Measurements from ENCODE around the gene ITPKB.
A peak's percentile ranks its signal among the peaks of the same experiment; 100 is the strongest.
"Not testable (repeated sequence)": the region's sequence is repeated elsewhere in the genome, so short reads cannot be mapped to it uniquely, and the experiment has no call there.

ITPKB gene

DNA sequence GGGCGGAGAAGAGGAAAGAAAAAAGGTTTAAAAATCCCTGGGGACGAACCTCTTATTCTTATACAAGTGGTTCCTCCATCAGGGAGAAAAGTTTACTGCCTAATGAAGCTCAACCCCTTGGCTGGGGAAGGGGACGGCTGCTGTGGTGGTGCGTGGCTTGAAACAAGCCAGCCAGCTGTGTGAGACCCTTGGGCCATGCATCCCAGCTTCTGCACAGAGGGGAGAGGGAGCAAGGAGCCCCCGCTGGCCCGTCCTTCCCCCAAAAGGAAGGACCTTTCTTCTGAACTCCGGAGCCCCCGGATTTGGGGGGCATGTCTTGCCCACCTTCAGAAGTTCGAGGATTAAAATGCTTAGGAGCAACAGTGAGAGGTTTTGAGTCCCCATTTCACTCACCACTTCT lies 123.2 kb downstream of the ITPKB start:
- no peak for DNase-seq

DNA sequence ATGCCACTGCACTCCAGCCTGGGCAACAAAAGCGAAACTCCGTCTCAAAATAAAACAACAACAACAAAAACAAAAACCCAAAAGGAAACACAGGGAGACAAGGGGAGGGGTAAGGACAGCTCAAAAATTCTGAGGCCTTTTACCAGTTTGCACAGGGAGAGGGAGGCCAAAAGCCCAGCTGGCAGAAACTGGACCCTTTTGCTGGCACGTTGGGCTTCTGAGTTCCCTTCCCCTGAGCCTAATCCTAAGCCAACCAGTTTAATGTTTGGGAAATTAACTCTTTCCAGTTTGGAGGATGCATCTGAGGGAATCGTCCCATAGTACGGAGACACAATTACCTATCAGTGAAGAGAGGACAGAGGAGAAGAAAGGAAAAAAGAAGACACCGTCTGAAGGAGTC lies 127.1 kb downstream of the ITPKB start:
- DNase-seq: not testable (repeated sequence)

DNA sequence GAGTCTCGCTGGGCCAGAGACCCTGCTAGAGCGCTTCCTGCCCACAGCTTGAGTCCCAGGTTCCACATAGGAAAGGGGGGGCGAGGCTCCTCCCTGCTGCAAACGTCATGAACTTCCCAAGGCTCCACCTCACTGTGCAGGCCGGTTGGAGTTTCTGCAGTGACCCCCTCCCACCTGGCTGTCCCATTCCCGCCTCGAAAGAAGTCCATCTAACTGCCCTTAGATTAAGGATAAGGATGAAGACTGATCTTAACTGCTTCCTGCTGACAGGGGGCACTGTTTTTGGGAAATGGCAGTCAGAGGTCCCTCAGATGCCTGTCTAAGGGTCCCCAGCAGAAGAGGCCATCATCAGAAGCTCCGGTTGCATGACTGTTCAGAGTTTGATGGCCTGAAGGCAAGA lies 127.8 kb downstream of the ITPKB start:
- DNase-seq: no peak

DNA sequence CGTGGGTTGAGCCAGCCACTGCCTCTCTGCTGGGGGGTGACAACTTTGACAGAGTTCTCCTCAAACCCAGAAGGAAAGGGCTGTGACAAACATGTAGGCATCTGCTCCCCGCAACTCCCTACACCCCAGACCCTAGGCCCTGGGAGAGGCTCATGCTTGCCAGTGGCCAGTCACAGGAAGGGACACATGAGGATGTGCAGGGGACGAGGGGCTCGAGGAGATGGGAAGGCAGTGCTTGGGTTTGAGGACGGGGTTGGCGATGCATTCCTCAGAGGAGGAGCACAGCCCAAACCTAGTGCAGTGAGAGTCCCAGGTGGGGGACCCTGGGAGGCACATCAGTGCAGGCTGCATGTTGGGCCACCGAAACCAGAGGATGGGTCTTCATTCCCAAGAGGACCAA lies 128.4 kb downstream of the ITPKB start:
- no peak for DNase-seq

DNA sequence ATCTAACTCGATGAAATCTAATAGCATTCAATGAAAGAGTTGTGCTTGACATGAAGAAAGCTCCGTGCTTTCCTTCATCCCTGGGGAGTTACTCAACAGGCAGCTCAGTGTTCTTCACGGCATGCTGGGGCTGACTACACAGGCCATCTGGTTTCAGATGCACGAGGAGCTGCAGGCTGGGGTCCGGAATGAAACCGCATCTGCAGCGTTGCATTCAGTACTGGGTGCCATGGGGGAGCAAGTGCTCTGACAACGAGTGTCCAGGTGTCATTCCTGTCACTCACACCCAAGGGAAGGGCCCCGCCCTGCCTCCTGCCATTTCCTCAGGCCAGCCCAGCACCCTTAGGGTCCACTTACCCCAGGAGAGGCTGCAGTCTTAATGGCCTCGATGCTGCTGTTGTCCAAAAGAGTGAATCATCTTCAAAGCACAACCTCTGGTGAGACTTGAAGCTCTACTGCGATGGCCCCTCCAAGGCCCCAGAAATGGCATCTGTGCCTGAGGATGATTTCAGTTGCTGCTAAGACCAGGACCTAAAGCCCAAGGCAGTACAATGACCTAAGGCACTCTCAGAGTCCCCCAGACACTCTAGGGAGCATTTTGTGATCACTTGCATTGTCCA lies 129.1 kb downstream of the ITPKB start:
- DNase-seq: no peak

DNA sequence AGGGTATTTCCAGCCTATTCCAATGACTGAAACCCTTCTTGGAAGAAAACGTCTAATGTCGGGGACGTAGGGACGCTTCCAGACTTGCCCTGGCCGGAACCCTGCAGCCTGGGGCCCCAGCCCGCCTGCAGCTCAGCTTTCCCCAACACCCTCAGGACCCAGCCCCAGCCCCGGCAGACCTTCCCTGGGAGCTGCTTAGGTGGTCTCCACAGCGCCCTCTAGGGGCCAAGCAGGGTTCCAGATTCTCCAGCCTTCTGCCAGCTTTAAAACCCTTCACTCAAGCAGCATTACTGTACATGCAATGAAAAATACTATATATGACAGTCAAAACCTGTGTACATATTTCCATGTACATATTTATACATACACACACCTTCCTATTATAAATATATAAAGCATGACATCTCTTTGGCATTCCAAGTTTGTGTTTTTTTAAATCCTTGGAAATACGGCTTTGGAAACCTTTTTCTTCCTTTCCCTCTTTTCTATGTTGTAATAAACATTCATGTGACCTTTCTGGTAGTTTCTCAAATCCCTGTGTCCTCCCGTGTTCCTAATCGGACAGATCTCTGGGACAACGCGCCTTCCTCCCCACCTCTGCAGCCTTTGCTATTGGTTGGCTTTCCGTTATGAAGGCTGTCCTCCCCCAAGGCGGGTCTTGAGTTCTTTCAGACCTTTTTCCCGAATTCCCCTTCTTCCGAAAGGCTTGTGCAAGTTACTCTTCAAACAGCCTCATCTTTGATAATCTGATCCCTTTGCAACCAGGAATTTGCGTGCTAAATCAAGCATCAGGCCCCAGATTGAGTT lies 130.2 kb downstream of the ITPKB start:
- peak; percentile 4 for DNase-seq

DNA sequence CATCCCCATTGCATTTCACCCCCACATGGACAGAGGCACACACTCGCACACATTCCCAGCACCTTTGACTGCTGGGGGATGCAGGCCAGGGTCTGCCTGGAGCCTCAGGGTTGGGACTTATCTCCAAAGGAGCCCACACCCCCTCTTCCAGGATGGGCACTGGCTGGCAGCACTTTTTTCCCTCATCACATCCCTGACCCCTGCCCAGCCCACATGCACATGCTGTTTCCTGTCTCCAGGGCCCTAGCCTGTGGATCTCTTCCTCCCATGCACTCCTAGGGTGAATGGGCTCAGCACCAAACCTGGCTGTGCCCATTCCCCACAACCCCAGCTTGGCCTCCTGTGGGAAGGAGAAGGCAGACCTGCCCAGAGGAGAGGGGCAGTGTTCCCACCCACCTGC lies 131.3 kb downstream of the ITPKB start:
- DNase-seq: no peak

DNA sequence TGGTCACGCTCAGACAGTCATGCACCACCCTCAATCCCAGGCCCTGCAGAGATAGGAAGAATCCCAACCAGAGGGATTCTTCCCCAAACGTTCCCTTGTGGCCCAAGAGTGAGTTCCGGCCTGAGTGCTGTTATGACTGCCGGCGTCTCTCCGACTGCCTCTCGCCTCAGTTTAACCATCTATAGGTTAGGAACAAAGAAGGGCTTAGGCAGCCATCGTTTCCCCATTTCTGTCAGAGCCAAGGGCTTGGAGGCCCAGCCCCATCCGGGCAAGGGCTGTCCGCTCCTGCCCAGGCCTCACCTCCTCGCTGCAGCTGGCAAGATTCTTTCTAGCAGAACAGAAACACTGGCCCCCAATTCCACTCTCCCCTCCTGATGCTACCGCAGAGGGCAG lies 131.8 kb downstream of the ITPKB start:
- DNase-seq: no peak

DNA sequence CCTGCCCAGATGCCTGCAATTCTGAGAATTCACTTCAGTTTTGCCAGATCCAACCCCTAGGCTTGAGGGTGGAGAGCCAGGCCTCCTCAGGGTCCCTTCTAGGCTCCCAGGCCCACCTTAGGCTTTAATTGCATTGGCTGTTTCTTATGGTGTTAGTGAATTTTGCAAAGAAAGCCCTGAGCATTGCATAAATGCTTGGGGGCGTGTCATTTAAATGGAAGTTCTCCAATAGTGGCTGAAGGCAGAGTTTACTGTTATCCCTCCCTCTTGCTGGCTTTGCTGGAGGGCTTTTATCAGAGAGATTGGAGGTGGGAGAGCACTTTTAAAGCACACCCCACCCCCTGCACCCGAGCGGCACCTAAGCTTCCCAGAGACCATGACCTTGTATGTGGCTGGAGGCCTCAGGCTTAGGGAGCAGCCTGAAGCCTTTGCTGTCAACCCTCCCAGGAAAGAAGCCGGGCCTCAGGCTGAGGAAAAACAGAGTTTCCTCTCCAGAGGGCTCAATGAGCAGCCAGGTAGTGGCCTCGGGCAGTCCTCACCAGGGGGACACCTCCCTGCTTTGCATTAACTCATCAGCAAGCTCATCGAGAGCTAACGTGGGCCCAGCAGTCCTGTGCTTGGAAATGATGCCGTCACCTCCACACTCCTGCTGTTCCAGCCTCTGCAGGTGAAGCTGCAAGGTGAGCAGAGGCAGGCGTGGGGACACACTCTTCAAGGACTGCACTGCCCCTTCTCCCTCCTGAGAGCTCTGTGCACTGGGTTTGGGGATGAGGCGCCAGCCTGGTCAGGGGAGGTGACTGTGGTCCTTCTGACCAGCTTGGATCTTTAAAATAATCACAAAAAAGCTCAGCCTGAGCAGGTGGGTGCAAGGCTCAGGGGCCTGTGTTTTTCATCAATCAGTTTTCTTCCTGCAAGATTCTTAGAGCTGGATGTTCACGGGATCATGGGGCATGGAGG lies 132.5 kb downstream of the ITPKB start:
- DNase-seq: no peak

DNA sequence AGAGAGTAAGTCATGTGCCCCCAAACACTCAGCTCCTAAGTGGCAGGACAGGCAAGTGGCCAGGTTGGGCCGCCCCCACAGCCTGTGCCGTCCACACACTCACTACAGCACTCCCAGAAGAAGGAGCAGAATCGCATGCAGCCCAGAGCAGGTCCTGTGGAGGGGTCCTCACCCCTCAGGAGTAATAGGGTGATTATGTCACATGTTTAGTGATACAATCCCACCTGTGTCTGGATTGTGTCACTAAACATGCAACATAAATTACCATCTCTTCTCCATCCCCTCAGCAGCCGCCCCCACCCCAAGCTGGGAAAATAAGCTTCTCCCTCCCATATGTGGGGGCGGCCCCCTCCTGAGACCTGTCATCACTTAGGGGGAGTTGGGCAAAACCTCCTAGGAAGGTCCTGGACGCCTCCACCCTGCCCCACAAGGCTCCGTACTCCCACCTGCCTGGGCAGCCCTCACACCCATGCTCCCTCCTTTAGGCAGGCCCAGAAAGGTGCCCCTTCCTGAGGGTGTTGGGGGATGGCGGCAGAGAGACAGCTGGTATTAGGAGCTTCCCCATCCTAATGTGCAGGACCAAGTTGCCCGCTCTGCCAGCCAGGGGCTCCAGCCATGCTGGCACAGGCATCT lies 133.6 kb downstream of the ITPKB start:
- DNase-seq: no peak

DNA sequence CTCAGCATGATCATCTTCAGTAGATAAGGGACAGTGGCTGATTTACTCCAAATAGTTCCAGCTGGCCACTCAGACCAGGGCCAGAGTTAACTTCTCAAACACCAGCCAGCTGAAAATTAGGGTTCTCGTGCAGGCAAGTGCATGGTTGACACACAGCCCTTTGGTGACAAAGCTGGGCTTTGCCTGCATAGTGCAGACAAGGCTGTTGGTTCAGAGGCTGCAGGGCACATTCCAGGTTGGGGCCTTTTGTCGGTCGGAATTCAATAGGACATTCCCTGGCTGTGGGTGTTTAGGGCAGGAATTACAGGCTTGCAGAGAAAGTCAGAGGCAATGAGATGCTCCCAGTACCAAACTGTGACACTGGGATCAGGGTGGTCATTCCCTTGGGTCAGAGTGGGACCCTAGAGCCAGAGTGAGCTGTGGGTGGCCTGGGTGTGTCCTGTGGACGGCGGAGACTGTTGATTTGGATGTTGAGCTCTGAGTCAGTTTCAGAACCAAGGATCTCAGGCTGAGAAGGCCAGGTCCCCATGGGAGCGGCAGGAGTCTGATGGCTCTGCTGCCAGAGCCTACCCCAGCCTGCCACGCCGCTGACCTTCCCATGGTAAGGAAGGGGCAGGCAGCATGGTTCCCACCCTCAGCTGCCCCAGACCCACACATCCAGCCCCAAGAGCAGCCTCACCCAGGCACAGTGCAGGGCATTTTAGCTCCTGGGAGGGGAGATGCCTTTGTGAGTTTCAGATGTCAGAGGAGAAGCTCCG lies 134.3 kb downstream of the ITPKB start:
- no peak for DNase-seq

DNA sequence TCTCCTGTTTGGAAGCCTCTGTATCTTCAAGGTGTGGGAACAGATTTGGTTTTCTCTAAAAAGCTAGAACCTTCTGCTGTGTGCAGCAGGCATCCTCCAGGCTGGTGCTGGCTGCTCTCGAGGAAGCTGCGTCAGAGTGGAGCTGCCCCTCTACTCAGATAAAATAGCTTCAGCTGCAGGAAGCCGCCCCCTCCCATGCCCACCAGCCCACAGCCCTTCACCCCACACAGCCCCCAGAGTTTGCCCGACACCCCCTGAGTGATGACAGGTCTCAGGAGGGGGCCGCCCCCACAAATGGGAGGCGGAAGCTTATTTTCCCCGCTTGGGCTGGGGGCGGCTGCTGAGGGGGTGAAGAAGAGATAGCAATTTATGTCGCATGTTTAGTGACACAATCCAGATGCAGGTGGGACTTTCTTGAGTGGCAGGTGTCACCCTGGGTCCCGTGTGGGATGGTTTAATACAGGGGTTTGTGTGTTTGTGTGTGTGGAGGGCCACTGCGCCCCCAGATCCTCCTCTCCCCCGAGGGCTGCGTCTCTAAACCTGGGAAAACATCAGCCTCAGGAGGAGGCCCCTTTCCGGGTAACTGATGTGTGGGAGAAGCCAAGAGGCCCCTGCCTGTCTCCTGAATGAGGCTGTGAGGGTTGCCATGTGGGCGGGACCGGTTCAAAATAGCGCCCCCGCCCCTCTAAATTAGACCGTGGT lies 135.1 kb downstream of the ITPKB start:
- no peak for DNase-seq

DNA sequence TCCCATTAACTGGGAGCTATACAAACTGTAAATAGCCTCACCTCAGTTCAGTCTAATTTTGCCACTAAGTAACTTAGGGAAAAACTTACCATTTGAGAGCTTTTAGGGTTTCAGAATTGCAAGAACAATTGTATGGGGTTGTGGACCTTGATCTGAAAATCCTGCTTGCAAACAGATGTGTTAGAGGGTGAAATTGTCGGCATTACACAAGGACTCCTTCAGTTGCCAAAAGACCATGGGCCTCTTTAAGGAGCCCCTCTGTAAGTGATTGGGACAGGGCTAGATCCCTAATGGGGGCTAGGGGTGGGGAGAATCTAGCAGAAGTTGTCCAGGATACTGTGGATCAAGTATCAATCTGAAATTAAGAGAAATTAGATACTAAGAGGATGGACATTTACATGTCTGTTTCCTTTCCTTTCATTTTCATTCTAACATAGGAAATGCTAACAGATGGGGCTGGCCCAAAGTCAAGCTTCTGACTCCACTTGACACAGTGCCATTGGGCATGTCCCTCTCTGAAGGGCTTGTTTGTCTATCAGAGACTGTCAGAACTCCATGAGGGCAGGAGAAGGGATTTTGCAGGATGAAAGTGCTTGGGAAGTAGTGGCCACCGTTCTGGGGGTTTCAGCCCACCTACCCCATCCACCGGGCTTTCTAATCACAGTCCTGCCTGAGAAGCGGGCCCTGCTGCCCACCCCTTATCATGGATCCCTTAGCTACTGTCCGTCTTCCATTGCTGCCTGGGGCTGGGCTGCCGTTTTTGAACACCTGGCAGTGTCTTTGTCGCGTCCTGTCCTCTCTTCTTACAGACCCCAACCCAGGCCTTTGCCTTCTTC lies 135.8 kb downstream of the ITPKB start:
- DNase-seq: no peak

DNA sequence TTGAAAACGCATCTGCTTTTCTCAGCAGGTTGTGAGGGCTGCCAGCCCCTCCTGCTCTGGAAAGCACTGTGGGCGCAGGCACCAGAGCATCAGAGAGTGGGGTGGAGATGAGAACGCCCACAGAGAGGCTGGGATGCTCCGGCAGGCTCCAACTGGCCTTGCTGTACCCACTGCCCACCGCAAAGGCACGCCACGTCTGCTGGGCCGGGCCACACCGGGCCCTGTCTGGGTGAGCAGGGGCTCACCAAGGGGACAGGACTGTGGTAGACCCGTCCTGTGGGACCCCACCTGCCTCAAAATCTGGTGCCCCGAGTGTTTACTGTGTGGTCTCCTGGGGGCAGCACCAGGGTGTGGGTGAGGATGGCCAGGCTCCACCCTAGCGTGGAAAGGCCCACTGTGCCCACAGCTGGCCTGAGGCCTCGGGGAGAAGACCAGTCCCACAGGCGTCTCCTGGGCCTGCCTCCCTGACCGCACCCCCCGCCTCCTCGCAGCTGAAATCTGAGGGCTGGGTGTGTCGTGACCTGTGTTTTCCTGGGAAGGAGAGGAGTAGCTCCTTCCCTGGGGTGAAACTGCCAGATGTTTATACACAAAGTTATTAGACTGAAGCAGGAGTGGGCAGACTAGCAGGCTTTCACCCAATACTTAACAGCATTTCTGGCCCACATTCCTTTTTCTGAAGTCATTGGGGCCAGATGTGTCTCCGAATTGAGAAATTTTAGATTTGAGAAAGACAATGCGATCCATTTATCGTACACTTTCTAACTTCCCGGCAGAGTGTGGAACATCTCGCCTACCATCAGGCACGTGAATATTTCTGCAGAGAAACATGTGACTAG lies 136.7 kb downstream of the ITPKB start:
- no peak for DNase-seq

DNA sequence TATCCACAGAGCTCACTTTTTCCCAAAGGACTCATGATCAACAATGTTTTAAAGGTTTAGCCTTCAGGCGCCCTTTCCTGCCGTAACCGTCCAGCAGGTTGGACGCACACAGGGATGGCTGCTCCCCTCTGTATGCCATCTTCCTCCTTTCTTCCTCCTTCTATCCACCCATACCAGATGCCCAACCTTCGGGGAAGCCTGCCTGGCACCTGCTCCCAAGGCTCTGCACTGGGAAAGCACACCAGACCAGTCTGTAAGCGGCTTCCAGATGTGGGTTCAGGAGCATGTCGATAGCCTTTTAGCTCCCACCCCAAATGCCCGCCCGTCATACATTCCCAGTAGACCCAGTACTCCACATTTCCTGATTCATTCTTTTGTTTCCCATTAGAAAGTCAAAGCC lies 137.6 kb downstream of the ITPKB start:
- no peak for DNase-seq

DNA sequence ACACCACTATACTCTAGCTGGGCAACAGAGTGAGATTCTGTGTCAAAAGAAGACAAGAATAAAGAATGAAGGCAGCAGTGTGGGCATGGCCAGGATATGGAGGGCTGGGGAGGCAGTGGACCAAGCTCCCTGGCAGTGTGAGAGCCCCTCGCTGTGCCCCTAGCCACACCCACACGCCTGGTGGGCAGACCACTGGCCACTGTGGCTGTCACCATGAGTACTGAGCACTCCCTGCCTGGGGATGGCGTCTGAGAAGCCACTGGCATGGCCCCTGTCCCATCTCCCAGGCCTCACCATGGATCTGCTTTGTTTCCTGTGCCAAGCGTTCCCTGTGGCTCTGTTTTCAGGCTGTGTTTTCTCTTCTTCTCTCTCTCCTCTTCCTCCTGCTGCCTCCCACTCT lies 138.8 kb downstream of the ITPKB start:
- DNase-seq: no peak

DNA sequence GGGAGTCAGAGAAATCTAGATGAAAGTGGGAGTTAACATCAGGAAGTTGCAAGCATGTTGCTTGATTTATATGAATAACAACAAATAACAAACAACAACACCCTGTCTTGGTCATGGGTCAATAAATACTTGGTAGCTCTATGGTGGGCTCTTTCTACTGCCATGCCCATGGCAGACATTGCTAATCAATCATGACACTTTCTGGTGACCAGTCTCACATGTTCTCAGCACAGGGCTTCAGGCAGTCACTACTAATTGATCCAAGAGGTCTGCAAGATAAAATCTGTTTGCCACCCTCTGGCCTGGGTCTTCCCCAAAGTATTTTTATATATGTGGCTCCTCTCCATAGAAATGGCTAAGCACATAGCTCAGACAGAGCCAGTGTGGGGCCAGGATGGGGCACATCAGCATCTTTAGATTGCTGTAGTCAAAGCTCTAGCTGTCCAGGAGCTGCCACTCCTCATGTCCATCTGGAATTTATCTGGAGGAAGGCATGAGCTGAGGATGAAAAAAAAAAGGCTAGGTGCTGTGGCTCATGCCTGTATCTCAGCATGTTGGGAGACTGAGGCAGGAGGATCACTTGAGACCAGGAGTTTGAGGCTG lies 139.3 kb downstream of the ITPKB start:
- DNase-seq: no peak

DNA sequence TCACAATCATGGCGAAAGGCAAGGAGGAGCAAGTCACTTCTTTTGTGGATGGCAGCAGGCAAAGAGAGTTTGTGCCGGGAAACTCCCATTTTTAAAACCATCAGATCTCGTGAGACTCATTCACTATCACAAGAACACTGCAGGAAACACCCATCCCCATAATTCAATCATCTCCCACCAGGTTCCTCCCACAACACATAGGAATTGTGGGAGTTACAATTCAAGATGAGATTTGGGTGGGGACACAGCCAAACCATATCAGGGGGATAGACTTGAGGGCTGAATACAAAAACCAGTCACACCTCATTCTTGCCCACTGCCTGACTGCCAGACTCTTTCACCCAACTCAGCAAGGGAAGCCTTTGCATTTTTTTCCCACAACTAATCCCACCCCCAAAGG lies 140.1 kb downstream of the ITPKB start:
- DNase-seq: not testable (repeated sequence)

DNA sequence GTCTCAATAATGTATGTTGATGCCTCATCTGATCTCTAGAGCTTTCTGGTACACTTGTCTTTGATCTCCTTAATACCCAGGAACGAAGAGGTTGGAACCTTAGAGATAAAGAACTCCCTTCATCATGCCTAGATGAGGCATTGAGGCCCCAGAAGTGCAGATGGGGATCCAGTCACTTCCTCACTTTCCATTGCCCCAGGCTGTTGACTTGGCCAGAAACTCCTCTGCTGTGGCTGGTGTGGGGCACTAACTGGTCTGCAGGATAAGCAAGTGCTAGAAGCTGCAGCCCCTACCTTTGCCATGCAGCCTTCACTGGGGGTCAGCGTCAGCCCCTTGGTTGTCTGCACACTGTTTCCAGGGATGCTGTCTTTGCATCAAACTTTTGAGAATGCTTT lies 140.6 kb downstream of the ITPKB start:
- no peak for DNase-seq
